ENCODE measurements around the gene ZP1. TPM values are rescaled to one million over a fixed set of nuclear protein-coding genes. Genes with fewer than 3 reads are reported as not detected.
"Not testable (repeated sequence)": the region's sequence is repeated elsewhere in the genome, so short reads cannot be mapped to it uniquely, and the experiment has no call there.

The ZP1 gene
- total RNA-seq = under 1 TPM in 1 of 3 donors, not detected in 2; 0.35 TPM
- total RNA-seq (2013) = not detected

GRCh38 chr11:60866911-60867870 is at the start of gene ZP1:
Gene ZP1, plus strand, starts transcription at chr11:60867542. Its CDS starts 20 bp downstream, at chr11:60867562.
- Mint-ChIP-seq H3K4me1 (peaks cover 0 to 4% of the 10 kb centered on the region in 2 donors), H3K27ac (no peak within 1 kb of the TSS), H3K27me3 (ENCODE audit: low read depth in 2 of 2) (peaks cover 4 to 6% of the 10 kb centered on the region in 2 donors), H3K9me3 (no peaks in the 10 kb centered on the region), H3K4me3 (no peak within 1 kb of the TSS), H3K36me3 (no peaks in the 10 kb centered on the region)
- no peak for ATAC-seq
- no peak within 1 kb of the TSS for H3K4me3 ChIP-seq (ENCODE audit: low read length)
- no peaks in the 10 kb centered on the region for H3K9me3 ChIP-seq (ENCODE audit: control insufficient read depth, insufficient read depth, low read length)
- H3K27me3 ChIP-seq (ENCODE audit: control insufficient read depth, insufficient read depth, low read length) = no peaks in the 10 kb centered on the region
- H3K27ac ChIP-seq (ENCODE audit: low read length) = no peak within 1 kb of the TSS
- H3K36me3 ChIP-seq (ENCODE audit: control insufficient read depth, insufficient read depth, low read length) = no peaks in the 10 kb centered on the region
- WGBS (ENCODE audit: insufficient coverage) = 78% methylated on average over 13 of the region's 13 CpGs
- DNase-seq = no peak
- peaks cover 9% of the 10 kb centered on the region for H3K4me1 ChIP-seq (ENCODE audit: control insufficient read depth, insufficient read depth, low read length)
- no peak for TF ChIP-seq CTCF (IDR thresholded peaks at IDR 0.05)
- intact Hi-C loops (cut with micrococcal nuclease) = no loop called here

- peaks cover 7% of the 10 kb centered on the region for H3K9me3 ChIP-seq (ENCODE audit: control insufficient read depth, insufficient read depth, low read length)
- H3K27me3 ChIP-seq (ENCODE audit: control insufficient read depth, insufficient read depth, low read length) = no peaks in the 10 kb centered on the region
- ATAC-seq (no peak), DNase-seq (no peak)
- WGBS (ENCODE audit: insufficient coverage) = 87% methylated on average over 4 of the region's 4 CpGs
- Mint-ChIP-seq H3K4me3 (no peak overlapping the region), H3K4me1 (no peaks in the 10 kb centered on the region), H3K27me3 (ENCODE audit: low read depth in 2 of 2) (peaks cover 0 to 6% of the 10 kb centered on the region in 2 donors), H3K9me3 (no peaks in the 10 kb centered on the region), H3K36me3 (peaks cover 7% of the 10 kb centered on the region), H3K27ac (no peak overlapping the region)
- H3K4me3 ChIP-seq (ENCODE audit: low read length) = no peak overlapping the region
- H3K4me1 ChIP-seq (ENCODE audit: control insufficient read depth, insufficient read depth, low read length) = no peaks in the 10 kb centered on the region
- TF ChIP-seq CTCF (IDR thresholded peaks at IDR 0.05) = no peak
- intact Hi-C loops (cut with micrococcal nuclease) = no loop called here
- no peak overlapping the region for H3K27ac ChIP-seq (ENCODE audit: low read length)
- H3K36me3 ChIP-seq (ENCODE audit: control insufficient read depth, insufficient read depth, low read length) = no peaks in the 10 kb centered on the region
Observed at GRCh38 chr11:60818057-60818456, 49.3 kb upstream of the ZP1 start.

- DNase-seq = no peak
- Histone ChIP-seq H3K27ac (ENCODE audit: low read length) (no peak overlapping the region), H3K4me3 (ENCODE audit: low read length) (no peak overlapping the region), H3K36me3 (ENCODE audit: control insufficient read depth, insufficient read depth, low read length) (no peaks in the 10 kb centered on the region), H3K4me1 (ENCODE audit: control insufficient read depth, insufficient read depth, low read length) (no peaks in the 10 kb centered on the region), H3K9me3 (ENCODE audit: control insufficient read depth, insufficient read depth, low read length) (peaks cover 3% of the 10 kb centered on the region), H3K27me3 (ENCODE audit: control insufficient read depth, insufficient read depth, low read length) (no peaks in the 10 kb centered on the region)
- intact Hi-C loops (cut with micrococcal nuclease) = no loop called here
- no peak for ATAC-seq
- Mint-ChIP-seq H3K4me3 (no peak overlapping the region), H3K27me3 (ENCODE audit: low read depth in 2 of 2) (peaks cover 0 to 3% of the 10 kb centered on the region in 2 donors), H3K9me3 (no peaks in the 10 kb centered on the region), H3K27ac (no peak overlapping the region), H3K36me3 (no peaks in the 10 kb centered on the region), H3K4me1 (no peaks in the 10 kb centered on the region)
- TF ChIP-seq CTCF (IDR thresholded peaks at IDR 0.05) = no peak
- WGBS (ENCODE audit: insufficient coverage) = 47% methylated on average over 14 of the region's 15 CpGs
Observed at GRCh38 chr11:60821827-60822599, 45.3 kb upstream of the ZP1 start.

- H3K27me3 ChIP-seq (ENCODE audit: control insufficient read depth, insufficient read depth, low read length); H3K36me3 ChIP-seq (ENCODE audit: control insufficient read depth, insufficient read depth, low read length); H3K4me3 ChIP-seq (ENCODE audit: low read length); H3K9me3 Mint-ChIP-seq; H3K36me3 Mint-ChIP-seq; intact Hi-C loops (cut with micrococcal nuclease); H3K27me3 Mint-ChIP-seq (ENCODE audit: low read depth in 2 of 2); H3K4me3 Mint-ChIP-seq; H3K27ac ChIP-seq (ENCODE audit: low read length); ATAC-seq; H3K9me3 ChIP-seq (ENCODE audit: control insufficient read depth, insufficient read depth, low read length); H3K27ac Mint-ChIP-seq; DNase-seq; H3K4me1 Mint-ChIP-seq; H3K4me1 ChIP-seq (ENCODE audit: control insufficient read depth, insufficient read depth, low read length): not testable (repeated sequence)
- WGBS (ENCODE audit: insufficient coverage) = 92% methylated on average over 5 of the region's 5 CpGs
Observed at GRCh38 chr11:60823745-60824306, 43.5 kb upstream of the ZP1 start.

All from natural killer cell (primary cell).